ENCODE data around the gene ADAMTS16. TPM values are rescaled to one million over a fixed set of nuclear protein-coding genes. Genes with fewer than 3 reads are reported as not detected.

Gene ADAMTS16
- total and polyA plus RNA-seq, 2 donors from 2014 or later, result 5.6 to 7.5 TPM

DNA sequence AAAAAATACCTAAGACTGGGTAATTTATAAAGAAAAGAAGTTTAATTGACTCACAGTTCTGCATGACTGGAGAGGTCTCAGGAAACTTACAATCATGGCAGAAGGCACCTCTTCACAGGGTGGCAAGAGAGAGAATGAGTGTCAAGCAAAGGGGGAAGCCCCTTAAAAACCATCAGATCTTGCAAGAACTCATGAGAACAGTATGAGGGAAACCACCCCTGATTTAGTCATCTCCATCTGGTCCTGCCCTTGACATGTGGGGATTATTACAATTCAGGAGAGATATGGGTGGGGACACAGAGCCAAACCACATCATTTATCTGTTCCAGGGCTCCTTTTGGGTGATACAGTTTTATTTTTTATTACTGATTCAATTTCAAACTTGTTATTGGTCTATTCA is 23.2 kb upstream of the ADAMTS16 start:
- FAIRE-seq, result no peak
- intact Hi-C loops (cut with DNase I), result no loop called here

DNA sequence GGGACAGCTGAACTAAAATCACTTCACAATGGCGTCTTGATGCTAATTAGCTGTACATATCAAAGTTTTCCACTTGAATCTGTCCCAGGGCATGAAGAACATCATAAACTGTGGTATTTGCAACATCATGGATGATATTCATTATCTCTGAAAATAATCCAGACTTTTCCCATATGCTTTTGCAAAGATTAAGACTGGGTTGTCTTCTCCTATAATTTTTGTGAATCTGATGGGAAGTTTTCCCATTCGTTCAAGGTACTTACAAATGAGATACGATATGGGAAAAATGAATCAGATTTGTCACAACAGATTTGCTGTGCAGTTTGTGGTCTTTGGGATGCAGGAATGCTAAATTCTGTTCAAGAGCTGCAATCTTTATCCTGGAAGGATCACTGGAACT is 17.4 kb upstream of the ADAMTS16 start:
- DNase-seq, result no peak
- no peaks in the 10 kb centered on the region for H3K36me3 ChIP-seq (ENCODE audit: control insufficient read depth in 2 of 3, insufficient read depth in 3 of 3, low read length in 3 of 3)
- no peak for TF ChIP-seq CTCF (IDR thresholded peaks at IDR 0.05; ENCODE audit: borderline replicate concordance, extremely low read depth, insufficient read depth)
- intact Hi-C loops (cut with DNase I), result no loop called here
- H3K27ac ChIP-seq (ENCODE audit: low read depth in 2 of 2, low read length in 2 of 2), result no peak overlapping the region
- H3K9ac ChIP-seq (ENCODE audit: low read length in 3 of 3), result no peak overlapping the region
- peaks cover 0 to 11% (median 2%) of the 10 kb centered on the region in 3 donors for H3K9me3 ChIP-seq (ENCODE audit: control insufficient read depth in 2 of 3, insufficient read depth in 1 of 3, low read length in 3 of 3)
- no peaks in the 10 kb centered on the region for H3K4me1 ChIP-seq (ENCODE audit: control insufficient read depth in 2 of 3, insufficient read depth in 2 of 3, low read depth in 1 of 3, low read length in 3 of 3)
- H3K4me3 ChIP-seq (ENCODE audit: low read length in 3 of 3), result no peak overlapping the region
- H3K27me3 ChIP-seq (ENCODE audit: control insufficient read depth, insufficient read depth, low read length), result no peaks in the 10 kb centered on the region
- FAIRE-seq, result no peak

More for the DNA sequence above, 23.2 kb upstream of the ADAMTS16 start:
- DNase-seq, result no peak
- TF ChIP-seq CTCF (IDR thresholded peaks at IDR 0.05; ENCODE audit: borderline replicate concordance, extremely low read depth, insufficient read depth), result no peak
- no peak overlapping the region for H3K27ac ChIP-seq (ENCODE audit: low read depth in 2 of 2, low read length in 2 of 2)
- no peak overlapping the region for H3K9ac ChIP-seq (ENCODE audit: low read length in 3 of 3)
- H3K9me3 ChIP-seq (ENCODE audit: control insufficient read depth in 2 of 3, insufficient read depth in 1 of 3, low read length in 3 of 3), result peaks cover 0 to 14% (median 2%) of the 10 kb centered on the region in 3 donors
- no peak overlapping the region for H3K4me3 ChIP-seq (ENCODE audit: low read length in 3 of 3)
- no peaks in the 10 kb centered on the region for H3K4me1 ChIP-seq (ENCODE audit: control insufficient read depth in 2 of 3, insufficient read depth in 2 of 3, low read depth in 1 of 3, low read length in 3 of 3)
- no peaks in the 10 kb centered on the region for H3K36me3 ChIP-seq (ENCODE audit: control insufficient read depth in 2 of 3, insufficient read depth in 3 of 3, low read length in 3 of 3)
- no peaks in the 10 kb centered on the region for H3K27me3 ChIP-seq (ENCODE audit: control insufficient read depth, insufficient read depth, low read length)

- intact Hi-C loops (cut with DNase I), result no loop called here
- Histone ChIP-seq H3K4me3 (ENCODE audit: low read length in 3 of 3) (no peak overlapping the region), H3K27ac (ENCODE audit: low read depth in 2 of 2, low read length in 2 of 2) (no peak overlapping the region), H3K36me3 (ENCODE audit: control insufficient read depth in 2 of 3, insufficient read depth in 3 of 3, low read length in 3 of 3) (no peaks in the 10 kb centered on the region), H3K9me3 (ENCODE audit: control insufficient read depth in 2 of 3, insufficient read depth in 1 of 3, low read length in 3 of 3) (peaks cover 0 to 5% (median 0%) of the 10 kb centered on the region in 3 donors), H3K9ac (ENCODE audit: low read length in 3 of 3) (no peak overlapping the region), H3K27me3 (ENCODE audit: control insufficient read depth, insufficient read depth, low read length) (no peaks in the 10 kb centered on the region), H3K4me1 (ENCODE audit: control insufficient read depth in 2 of 3, insufficient read depth in 2 of 3, low read depth in 1 of 3, low read length in 3 of 3) (no peaks in the 10 kb centered on the region)
- FAIRE-seq (no peak), DNase-seq (no peak)
- no peak for TF ChIP-seq CTCF (IDR thresholded peaks at IDR 0.05; ENCODE audit: borderline replicate concordance, extremely low read depth, insufficient read depth)
Measured at GRCh38 chr5:5124231-5124630, 15.9 kb upstream of the ADAMTS16 start.

DNA sequence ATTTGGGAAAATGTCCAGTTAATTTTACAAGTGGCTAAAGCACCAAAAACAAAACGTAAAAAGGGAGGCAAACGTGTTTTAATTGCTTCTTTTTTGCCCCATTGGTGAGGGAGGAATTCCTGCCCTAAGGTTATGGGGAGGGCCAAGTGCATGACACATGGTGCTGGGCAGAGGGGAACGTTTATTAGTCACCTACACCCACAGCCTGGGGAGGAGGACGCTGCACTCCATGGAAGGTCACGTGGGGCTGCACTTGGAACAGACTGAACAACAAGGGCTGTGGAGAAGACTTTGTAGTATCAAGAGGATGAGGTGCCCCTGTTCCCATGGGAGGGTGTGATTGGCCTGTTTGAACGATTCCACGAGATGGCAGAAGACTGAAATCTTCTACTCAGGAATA is 13.7 kb upstream of the ADAMTS16 start:
- no peak for FAIRE-seq

More for the DNA sequence above, 13.7 kb upstream of the ADAMTS16 start:
- no peaks in the 10 kb centered on the region for H3K36me3 ChIP-seq (ENCODE audit: control insufficient read depth in 2 of 3, insufficient read depth in 3 of 3, low read length in 3 of 3)
- H3K9ac ChIP-seq (ENCODE audit: low read length in 3 of 3), result no peak overlapping the region
- H3K9me3 ChIP-seq (ENCODE audit: control insufficient read depth in 2 of 3, insufficient read depth in 1 of 3, low read length in 3 of 3), result no peaks in the 10 kb centered on the region
- no peaks in the 10 kb centered on the region for H3K27me3 ChIP-seq (ENCODE audit: control insufficient read depth, insufficient read depth, low read length)
- intact Hi-C loops (cut with DNase I), result no loop called here
- no peaks in the 10 kb centered on the region for H3K4me1 ChIP-seq (ENCODE audit: control insufficient read depth in 2 of 3, insufficient read depth in 2 of 3, low read depth in 1 of 3, low read length in 3 of 3)
- TF ChIP-seq CTCF (IDR thresholded peaks at IDR 0.05; ENCODE audit: borderline replicate concordance, extremely low read depth, insufficient read depth), result no peak
- no peak overlapping the region for H3K4me3 ChIP-seq (ENCODE audit: low read length in 3 of 3)
- H3K27ac ChIP-seq (ENCODE audit: low read depth in 2 of 2, low read length in 2 of 2), result no peak overlapping the region
- DNase-seq, result no peak
